Measurements from ENCODE around the gene LPP. TPM values are rescaled to one million over a fixed set of nuclear protein-coding genes. Genes with fewer than 3 reads are reported as not detected.

LPP gene
- total RNA-seq, 1 donor from 2014 or later: 210 TPM

GRCh38 chr3:188662214-188662613 is 508.3 kb downstream of the LPP start:
- no peak for DNase-seq (ENCODE audit: low spot score)

- DNase-seq (ENCODE audit: low spot score): no peak
These were observed 508.8 kb downstream of the LPP start for GRCh38 chr3:188662795-188663194.

- no peak for DNase-seq (ENCODE audit: low spot score)
These were observed 509.9 kb downstream of the LPP start for GRCh38 chr3:188663839-188664238.

- no peak for DNase-seq (ENCODE audit: low spot score)
These were observed 510.8 kb downstream of the LPP start for GRCh38 chr3:188664795-188665194.

- DNase-seq (ENCODE audit: low spot score): no peak
These were observed 514.0 kb downstream of the LPP start for GRCh38 chr3:188667926-188668325.

- DNase-seq (ENCODE audit: low spot score): no peak
These were observed 516.5 kb downstream of the LPP start for GRCh38 chr3:188670446-188670845.

GRCh38 chr3:188671971-188672370 is 518.0 kb downstream of the LPP start:
- no peak for DNase-seq (ENCODE audit: low spot score)

- no peak for DNase-seq (ENCODE audit: low spot score)
These were observed 518.9 kb downstream of the LPP start for GRCh38 chr3:188672840-188673239.

GRCh38 chr3:188673646-188674186 is 519.8 kb downstream of the LPP start:
- DNase-seq (ENCODE audit: low spot score): no peak

GRCh38 chr3:188674595-188674994 is 520.6 kb downstream of the LPP start:
- no peak for DNase-seq (ENCODE audit: low spot score)

- no peak for DNase-seq (ENCODE audit: low spot score)
These were observed 523.4 kb downstream of the LPP start for GRCh38 chr3:188677344-188677743.

- no peak for DNase-seq (ENCODE audit: low spot score)
These were observed 526.2 kb downstream of the LPP start for GRCh38 chr3:188680189-188680588.

- no peak for DNase-seq (ENCODE audit: low spot score)
These were observed 526.6 kb downstream of the LPP start for GRCh38 chr3:188680605-188681004.

GRCh38 chr3:188682316-188682715 is 528.4 kb downstream of the LPP start:
- DNase-seq (ENCODE audit: low spot score): no peak

GRCh38 chr3:188683032-188683521 is 529.1 kb downstream of the LPP start:
- no peak for DNase-seq (ENCODE audit: low spot score)

GRCh38 chr3:188684276-188684675 is 530.3 kb downstream of the LPP start:
- no peak for DNase-seq (ENCODE audit: low spot score)

- no peak for DNase-seq (ENCODE audit: low spot score)
These were observed 531.8 kb downstream of the LPP start for GRCh38 chr3:188685789-188686188.

GRCh38 chr3:188686324-188686723 is 532.4 kb downstream of the LPP start:
- no peak for DNase-seq (ENCODE audit: low spot score)

GRCh38 chr3:188687389-188687788 is 533.4 kb downstream of the LPP start:
- DNase-seq (ENCODE audit: low spot score): no peak

GRCh38 chr3:188689101-188689574 is 535.2 kb downstream of the LPP start:
- DNase-seq (ENCODE audit: low spot score): no peak

GRCh38 chr3:188690064-188690463 is 536.1 kb downstream of the LPP start:
- DNase-seq (ENCODE audit: low spot score): no peak

GRCh38 chr3:188691004-188691403 is 537.0 kb downstream of the LPP start:
- no peak for DNase-seq (ENCODE audit: low spot score)

- no peak for DNase-seq (ENCODE audit: low spot score)
These were observed 537.7 kb downstream of the LPP start for GRCh38 chr3:188691665-188692064.

- DNase-seq (ENCODE audit: low spot score): no peak
These were observed 538.7 kb downstream of the LPP start for GRCh38 chr3:188692700-188693099.
